GM19324 (cell line): ENCODE results near the gene CD34.

Experiments
- ATAC-seq: cut with Tn5 transposase; IDR thresholded peaks from one replicate; pipeline ENCODE4 v1.9.1; 2021; ENCODE audit warnings: mild to moderate bottlenecking, moderate library complexity; ENCODE audit not compliant: unreplicated experiment, low FRiP score

Gene CD34

DNA sequence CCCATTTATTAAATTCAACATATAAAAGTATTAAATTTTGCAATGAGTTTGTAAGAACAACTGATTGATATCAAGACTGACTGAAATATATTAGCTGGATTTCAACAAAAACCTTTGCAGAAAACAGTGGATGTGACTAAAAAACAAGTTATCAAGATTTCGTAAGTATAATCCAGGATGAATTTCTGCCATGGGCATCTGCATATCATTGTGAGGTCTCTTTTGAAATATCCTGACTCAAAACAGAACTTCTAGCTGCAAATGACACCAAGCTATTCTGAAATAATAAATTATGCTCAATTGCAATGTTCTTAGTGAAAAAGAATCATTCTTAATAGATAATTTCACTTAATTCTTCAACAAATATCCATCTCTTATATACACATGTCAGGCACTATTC is 52.6 kb downstream of the CD34 start:
- no peak for ATAC-seq

DNA sequence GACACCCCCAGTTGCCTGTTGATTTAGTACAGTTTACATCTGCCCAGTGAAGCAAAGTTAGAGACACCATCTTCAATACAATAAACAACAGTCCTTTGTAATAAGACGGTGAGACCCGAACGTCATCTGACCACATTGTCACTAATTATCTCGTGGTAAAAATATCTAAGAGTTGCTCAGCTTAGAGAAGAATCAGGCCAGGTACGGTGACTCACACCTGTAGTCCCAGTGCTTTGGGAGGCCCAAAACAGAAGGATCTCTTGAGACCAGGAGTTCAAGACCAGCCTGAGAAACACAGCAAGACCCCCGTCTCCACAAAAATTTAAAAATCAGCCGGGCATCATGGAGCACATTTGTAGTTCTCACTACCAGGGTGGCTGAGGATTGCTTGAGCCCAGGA is 53.5 kb downstream of the CD34 start:
- no peak for ATAC-seq

DNA sequence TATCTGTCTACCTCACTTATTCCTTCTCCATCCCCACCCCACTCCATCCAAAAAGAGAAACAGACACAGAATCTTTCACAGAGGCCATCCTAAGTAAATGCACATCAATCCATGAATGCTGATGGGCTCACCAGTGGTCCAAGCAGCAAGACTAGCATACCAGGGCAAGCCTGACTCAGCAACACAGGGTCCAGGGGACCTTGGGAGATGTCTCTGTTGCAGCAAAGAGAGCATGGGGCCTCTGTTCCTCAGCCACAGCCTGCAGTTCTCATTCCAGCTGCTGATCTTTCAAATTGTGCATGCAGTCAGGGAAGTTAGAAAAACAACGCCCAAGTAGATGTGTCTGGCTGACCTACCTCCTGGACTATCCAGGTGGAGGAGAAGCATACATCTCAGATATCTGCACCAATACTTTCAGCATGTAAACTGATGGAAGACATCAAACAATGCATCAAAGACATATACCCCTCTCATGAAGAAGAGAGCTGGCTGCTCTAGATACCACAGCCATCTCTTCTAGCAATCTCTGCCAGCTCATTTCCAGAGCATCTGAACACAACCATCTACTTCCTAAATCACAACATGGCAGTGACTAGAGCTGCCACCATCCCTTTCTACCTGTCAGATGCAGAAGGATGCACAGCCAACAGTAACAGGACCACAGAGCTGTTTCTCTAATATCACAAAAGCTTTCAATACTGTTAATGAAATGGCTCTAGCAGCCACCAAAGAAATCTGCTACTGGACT is 54.5 kb downstream of the CD34 start:
- ATAC-seq: no peak

DNA sequence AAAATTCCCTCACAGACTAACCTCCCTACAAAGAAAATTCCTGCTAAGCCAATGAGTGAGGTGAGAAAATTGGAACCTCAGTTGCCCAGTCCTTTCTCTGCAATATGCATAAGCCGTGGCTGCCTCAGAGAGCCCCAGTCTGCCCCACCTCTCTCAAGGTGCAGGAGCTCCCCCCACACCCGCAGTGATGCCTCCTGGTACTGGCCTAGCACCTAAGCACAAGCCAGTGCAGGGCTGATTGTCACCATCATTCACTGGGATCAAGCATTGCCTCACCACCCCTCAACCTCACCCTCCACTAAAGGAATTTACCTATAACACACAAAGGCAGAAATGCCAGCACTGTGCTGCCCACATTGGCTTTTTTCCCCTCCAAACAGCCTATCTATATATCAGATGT is 56.9 kb downstream of the CD34 start:
- ATAC-seq: no peak

DNA sequence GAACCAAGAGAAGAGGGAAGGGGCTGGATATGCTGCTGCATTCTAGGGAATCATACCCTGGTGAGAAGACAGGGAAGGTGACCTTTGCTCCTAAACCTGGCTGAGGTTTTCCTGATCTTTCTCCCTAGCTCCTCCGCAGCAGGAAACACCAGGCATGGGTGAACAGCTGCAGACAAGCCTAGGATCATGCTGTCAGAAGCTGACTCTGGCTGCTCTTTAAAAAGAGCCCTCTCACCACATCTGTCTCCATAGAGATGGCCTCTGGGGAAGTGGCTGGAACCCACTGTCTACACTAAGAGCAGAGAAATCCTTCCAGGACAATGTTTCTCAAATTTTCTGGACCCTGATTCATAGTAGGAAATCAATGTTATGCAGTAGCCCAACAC is 57.6 kb downstream of the CD34 start:
- ATAC-seq: no peak

DNA sequence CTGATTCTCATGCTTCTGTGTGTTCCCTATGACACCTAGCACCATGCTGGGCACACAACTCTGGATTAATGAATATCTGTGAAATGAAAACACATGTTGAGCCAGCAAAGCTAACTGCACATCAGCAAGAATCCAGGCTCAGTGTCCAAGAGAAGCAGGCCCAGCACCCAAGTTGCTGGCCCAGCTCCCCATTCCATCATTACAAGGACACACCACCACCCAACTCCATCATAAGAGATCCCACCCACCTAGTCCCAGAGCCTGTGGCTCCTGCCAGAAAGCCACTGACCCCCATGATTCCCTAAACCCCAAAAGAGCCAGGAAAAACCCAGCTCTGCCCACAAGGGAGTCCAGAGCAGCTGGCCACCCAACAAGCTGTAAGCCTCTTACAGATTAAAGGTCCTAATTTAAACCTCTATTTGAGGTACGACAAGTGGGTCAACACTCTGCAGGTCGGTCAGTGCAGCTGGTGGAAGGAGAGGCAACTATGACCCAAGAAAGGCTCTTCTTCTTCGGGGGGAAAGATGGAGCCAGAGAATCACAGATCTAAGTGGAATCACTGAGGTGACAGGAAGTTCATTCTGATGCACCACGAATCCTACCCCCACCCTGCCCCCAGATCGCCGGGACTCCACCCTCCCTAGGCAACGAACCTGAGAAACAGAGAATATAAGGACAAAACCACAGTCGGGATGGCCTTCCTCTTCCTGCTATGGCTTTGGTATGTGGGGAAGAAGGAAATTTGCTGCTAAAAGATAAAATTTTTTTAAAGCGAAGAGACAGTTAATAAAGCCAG is 58.2 kb downstream of the CD34 start:
- no peak for ATAC-seq

DNA sequence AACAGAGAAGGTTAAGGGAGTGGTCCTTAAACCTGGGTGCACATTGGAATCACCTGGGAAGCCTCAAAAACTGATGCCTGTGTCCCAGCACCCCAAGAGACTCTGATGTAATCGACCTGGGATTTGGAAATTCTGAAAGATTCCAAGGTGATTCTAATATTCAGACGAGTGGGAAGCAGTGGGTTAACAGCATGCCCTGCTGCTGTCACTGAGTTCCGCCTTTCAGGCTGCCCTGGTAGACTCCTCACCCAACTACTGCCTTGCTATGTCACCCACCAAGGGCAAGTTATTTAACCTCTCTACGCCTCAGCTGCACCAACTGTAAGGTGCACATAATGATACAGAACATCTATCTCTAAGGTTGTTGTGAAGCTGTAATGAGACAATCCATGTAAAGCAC is 59.2 kb downstream of the CD34 start:
- no peak for ATAC-seq

DNA sequence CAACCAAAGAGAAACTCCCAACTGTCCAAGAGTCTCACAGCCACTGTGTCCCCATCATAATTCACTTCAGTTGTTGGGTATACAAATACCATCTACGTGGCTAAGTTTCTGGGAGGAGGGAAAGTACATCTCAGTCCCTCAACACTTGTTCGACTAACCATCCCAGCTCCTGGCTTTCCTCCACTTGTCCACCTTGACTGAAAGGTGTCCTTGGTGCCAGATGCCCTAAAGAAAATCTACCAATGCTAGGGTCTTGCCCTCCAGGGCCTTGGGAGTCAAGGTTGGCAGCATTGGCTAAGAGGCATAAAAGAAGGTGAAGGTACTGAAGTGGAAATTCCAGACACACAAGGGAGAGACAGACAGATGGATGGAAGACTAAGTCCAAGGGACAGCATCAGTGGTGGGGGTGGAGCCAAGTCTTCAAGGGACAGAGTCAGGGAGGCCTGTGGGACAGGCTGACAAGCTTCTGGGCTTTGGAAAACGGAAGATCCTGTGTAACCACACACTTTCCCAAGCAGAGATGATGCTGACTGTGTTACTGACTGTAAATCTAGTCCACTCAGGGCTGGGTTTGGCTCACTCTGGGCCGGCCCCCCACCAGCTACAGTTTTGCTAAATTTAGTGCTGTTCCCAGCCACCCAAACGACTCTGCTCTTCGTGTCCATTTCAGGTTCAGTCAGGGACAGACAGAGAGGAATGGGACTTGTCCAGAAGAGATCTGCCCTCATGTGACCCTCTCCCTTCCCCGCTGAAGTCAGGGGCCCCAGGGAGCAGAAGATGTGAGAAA is 60.1 kb downstream of the CD34 start:
- no peak for ATAC-seq

DNA sequence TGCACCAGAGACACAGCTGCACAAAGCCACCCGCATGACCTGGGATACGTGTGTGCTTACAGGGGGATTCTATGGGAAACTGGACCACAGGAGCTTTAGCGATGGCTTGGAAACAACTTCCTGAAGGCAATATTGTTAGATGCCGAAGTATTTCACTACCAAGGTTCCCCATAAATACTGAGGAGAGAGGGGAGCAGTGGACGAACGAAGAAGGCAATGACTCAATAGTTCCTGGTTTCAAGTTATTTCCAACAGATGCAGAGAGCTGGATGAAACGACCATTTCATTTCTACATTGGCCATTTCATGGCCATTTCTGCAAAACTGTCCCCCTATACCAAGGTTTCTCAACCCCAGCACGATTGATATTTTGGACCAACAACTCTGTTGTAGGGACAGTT is 61.3 kb downstream of the CD34 start:
- ATAC-seq: no peak

DNA sequence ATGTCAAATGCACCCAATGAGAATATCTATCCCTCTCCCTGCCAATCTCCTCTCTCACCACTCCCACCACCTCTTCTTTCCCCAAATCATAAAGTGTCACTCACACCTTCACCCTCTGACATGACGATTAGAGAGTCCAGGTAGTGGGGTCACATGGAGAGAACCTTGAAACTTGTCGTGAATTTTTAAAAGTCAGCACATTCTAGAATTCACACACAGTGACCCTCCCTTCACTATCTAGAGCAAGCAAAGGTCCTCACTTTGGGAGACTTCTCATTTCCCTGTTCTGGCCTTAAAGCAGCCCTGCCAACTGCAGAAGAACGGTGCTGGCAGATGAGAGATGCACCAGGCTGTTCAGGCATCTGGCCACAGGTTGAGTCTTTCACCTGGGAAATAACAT is 61.9 kb downstream of the CD34 start:
- no peak for ATAC-seq

DNA sequence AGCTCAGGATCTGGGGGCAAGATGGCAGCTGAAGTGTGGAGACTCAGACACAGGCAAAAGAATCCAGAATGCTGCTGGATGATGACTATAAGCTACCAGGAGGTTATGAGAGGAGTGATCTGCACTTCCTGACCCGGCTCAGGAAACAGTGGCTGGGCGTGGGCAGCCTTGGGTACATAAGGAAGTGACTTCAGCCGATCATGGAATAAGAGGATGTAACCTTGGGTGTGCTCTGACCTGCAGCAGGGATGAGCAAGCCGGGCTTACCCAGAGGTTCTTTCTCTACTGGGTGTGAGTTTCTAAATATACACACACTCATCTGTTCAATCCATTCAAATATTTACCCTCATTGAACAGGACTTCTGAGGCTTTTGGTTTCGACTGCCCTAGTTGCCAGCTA is 62.7 kb downstream of the CD34 start:
- ATAC-seq: no peak

DNA sequence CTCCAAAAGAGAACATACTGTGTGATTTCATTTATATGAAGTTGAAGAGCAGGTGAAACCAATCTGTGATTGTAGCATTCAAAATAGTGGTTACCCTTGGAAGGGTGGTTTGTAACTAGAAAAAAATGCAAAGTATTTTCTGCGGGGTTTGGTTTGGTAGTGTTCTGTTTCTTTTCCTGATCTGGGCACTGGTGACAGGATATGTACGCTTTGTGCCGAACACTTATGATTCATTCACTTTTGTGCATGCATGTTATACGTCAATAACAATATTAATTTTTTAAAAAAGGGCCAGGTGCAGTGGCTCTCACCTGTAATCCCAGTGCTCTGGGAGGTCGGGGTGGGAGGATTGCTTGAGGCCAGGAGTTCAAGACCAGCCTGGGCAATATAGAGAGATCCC is 63.8 kb downstream of the CD34 start:
- ATAC-seq: no peak

DNA sequence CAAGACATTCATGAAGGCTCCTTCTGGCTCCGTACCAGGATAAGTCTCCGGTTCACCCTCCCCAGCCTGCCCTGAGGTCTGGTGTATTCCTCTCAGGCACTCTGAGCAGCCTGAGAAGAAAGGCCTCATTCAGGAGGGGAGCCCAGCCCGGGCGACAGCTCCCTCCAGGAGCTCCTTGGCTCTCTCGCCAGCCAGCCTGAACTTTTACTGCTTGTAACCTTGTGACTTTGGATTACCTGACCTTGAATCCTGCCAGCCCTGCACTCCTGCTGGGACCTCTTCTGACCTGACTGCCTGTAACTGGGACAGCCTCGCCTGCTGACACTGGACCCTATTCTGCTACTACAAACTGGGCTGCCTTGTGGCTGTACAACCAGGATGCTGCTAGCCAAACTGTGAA is 65.8 kb downstream of the CD34 start:
- no peak for ATAC-seq

DNA sequence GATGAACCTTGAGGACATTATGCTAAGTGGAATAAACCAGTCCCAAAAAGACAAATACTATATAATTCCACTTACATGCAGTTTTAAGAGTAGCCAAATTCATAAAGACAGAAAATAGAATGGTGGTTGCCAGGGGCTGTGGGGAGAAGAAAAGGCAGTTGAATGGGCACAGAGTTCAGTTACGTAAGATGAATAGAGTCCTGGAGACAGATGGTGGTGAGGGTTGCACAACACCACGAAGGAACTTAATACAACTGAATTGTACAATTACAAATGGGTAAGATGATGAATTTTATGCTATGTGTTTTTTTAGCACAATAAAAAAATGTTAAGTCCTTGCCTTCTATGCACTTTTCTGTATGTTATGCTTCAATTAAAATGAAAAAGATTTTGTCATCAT is 66.6 kb downstream of the CD34 start:
- ATAC-seq: no peak

DNA sequence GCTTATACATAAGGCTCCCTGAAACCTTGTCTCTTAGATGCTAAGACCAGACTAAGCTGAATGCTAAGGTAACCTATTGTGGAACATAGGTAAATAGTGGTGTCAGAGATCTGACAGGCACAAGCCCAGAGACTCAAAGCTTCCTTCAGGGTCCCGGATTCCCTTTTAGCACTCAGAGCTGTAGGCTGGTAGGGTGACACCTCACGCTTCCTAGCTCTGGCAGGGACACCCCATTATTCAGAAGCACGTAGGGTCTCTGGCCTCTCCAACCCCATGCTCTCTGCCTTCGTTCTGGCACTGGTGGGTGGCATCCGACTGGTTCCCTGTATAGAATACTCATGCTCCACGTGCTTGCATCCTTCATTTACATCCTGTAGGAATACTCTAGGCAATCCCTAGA is 68.4 kb downstream of the CD34 start:
- ATAC-seq: no peak

DNA sequence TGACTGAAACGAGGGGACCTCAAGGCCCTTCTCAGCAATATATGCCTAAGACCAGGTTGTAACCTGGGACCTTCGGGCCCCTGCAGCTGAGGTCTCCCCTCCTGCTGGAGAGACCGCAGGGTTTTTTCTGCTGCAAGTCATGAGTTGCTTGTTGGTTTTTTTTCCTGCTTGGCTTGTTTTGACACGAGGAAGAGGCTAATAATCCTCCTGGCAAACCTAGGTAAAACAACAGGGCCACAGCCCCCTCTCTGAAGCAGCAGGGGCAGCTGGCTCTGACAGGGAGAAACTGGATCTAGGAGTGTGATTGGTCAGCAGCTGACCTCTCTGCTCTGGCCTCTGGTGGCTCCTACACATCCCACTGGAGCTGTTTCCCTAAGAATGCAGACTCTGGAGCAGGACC is 69.0 kb downstream of the CD34 start:
- ATAC-seq: no peak

DNA sequence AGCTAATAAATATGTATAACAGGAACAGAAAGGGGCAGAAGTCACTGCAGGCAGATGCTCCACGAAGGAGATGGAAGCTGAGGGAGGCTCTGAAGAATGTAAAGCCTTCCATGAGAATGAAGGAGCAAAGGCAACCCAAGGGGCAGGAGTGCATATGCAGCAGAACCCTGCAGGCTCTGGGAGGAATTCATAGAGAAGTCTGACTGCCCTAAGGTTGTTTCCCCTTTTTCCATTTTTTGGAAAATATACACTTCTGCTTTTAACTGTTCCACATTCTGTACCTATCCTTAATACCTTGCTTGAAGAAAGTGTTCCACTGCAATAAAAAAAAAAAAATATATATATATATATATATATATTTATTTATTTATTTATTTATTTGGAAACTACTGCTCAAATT is 69.6 kb downstream of the CD34 start:
- ATAC-seq: no peak

DNA sequence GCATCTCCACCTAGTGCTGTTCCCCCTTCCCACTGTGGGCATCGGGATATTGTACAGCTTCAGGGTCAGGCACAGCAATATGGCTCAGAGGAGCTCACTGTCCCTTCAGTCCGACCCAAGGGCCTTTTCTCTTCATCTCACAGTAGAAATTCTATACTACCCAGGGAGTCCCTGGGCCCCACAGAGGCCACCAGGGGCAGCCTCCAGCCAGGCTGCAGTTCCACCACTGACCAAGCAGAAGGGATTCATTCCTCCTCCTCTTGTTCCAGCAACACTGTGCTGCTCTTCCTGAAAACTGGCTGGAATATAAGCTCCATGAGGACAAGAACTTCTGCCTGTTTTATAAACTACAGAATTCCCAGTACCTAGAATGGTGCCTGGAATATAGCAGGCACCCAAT is 70.5 kb downstream of the CD34 start:
- no peak for ATAC-seq

DNA sequence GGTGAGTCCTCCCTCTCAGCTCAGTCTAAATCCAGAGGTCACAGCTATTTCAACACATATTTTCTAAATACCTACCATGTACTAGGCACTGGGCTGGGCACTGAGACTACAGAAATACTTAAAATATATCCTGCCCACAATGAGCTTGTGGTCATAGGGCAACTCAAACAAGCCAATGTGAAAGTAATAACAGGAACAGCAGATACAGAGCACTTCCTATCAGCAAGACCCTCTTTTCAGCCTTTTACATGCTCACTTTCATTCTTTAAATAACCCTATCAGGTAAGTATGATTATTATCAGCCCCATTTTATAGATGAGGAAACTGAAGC is 71.9 kb downstream of the CD34 start:
- ATAC-seq: no peak

DNA sequence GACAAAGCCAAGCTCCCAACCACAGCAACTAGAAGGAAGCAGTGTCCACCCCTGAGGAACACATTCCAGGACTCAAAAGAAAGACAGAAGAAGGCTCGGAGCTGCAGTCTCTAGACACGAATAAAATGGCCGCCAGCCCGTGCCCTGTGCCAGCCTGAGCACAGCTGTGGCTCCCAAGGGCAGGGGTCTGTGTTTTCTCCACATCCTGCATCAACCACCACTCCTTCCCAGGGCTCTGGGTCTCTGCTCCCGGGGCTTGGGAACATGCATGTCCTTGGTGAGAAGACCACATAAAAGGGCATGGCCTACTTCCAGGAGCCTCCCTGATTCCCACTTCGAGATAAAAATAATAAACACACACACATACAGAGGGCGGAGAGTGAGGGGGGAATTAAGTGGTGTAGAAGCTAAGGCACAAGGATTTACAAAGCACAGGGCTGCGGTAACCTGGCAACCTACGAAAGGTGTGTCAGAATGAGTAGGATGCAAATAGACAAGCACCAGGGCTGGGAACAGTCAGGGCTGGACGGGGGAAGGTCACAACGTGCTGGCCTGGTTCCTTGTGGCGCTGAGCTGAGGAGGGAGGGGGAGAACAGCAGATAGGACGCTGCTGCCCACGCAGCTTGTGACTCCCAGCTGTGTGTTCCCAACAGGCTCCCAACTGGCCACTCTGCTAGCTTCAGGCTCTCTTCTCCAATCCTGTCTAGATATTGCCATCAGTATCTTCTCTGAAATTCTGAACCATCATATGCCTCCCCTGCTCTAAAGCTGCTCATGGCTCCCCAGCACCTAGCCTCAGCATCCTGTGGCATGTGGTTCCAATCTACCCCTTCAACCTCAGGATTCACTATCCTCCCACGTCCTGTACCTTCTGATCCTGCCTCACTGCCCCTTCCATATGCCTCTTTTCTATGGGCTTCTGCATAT is 72.5 kb downstream of the CD34 start:
- ATAC-seq: no peak

DNA sequence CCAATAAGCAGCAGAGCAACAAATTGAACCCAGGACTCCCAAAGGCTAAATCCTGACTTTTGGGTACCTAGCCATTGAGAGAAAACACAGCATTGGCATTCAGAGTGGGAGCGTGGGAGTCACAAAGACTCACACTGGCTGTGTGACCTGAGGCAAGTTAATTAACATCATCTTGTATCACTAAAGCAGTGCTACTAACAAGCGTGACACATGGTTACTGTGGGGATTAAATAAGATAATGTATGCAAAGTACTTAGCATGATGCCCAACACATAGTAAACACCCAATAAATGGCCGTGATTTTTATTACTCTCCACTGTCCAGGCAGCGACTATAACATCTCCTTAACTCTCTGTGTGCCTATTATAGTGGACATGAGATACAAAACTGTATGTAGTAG is 73.3 kb downstream of the CD34 start:
- no peak for ATAC-seq
